Activated naive CD4-positive, alpha-beta T cell treated with Interleukin-2 at 50 U/mL for 16 hours (primary cell): ENCODE data around the gene POC1A.

Experiments used
- DNase-seq: peaks from one replicate; pipeline ENCODE4 v3.0.0-alpha.2; 2020

POC1A gene

DNA sequence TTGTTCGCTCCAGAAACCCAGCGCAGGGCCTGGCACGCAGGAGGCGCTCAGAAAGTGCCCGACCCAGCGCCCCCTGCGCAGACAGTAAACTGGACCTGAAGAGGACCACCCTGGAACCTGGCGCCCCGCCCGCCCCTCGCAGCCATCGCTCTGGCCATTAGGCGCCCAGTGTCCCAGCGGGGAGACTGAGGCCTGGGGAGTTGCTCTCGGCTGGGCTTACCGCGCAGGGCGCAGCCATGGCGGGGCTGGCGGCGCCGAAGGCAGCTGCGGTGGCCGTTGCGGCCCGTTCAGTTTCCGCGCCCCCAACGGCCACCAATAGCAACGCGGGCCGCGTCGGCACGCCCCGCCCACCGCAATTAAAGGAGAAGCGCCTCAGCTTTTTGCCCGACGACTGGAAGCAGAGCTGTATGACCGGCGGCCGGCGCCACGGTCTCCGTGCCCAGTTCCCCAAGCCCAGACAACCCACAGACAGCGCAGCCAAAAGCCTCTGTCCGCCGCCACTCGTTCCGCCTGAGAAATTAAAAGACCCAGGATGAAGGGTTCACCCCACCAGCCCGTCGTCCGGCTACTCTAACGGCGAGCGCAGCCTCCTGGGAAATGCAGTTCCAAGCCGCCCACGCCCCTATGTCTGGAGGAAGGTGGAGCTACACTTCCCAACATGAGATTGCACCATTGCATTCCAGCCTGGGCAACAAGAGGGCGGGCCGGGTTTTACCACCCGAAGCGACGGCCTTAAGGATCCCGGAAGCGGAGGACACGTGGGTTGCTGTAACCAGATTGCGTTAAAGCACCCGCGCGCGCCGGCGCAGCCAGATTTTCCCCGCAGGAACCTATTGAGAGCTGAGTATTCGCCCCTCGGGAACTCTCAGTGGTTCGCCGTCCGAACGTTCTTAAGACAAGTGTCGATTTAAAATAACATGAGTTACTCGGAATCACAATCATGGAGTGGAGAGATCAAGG lies at the start of gene POC1A:
Gene POC1A (minus strand): TSS at position 289 of the 960 bp plus-strand sequence. CDS start 51 bp downstream, at position 238.
- peak; percentile 89 for DNase-seq

DNA sequence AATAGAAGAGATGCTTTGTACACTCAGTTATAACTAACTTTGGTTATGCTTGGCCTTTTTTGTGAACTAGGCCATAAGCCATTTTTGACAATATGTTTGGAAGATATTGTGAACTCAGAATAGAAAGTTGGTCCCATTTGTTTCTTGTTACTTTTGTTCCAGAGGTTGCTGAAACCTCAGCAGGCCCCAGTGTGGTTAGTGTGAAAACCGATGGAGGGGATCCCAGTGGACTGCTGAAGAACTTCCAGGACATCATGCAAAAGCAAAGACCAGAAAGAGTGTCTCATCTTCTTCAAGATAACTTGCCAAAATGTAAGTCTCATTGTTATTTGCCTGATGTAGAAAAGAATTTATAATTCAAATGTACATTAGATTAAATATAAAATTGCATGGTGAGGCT lies 49.5 kb upstream of the POC1A start:
- no peak for DNase-seq

DNA sequence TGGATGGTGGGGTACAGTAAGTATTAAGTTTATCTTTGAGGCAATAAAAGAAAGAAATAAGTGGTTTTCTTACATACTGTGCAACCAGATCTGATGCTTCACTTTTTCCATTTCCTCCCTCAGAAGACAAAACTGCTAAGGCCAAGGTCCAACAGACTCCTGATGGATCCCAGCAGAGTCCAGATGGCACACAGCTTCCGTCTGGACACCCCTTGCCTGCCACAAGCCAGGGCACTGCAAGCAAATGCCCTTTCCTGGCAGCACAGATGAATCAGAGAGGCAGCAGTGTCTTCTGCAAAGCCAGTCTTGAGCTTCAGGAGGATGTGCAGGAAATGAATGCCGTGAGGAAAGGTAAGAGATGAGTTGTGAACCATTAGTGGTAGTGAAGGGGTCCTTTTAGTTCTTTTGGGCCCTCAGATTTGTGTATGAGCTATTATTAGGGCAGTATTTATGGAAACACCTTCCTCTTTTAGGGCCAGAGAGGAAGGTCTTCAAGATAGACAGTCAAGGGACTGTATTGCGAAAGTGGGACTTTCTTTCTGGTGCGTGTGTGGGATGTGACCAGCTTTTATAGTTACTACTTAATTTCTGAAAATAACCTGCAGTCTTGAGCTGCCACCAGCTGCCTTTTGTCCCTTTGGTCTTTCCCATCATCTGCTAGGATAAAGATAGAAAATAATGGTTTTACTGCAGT lies 48.3 kb upstream of the POC1A start:
- no peak for DNase-seq

DNA sequence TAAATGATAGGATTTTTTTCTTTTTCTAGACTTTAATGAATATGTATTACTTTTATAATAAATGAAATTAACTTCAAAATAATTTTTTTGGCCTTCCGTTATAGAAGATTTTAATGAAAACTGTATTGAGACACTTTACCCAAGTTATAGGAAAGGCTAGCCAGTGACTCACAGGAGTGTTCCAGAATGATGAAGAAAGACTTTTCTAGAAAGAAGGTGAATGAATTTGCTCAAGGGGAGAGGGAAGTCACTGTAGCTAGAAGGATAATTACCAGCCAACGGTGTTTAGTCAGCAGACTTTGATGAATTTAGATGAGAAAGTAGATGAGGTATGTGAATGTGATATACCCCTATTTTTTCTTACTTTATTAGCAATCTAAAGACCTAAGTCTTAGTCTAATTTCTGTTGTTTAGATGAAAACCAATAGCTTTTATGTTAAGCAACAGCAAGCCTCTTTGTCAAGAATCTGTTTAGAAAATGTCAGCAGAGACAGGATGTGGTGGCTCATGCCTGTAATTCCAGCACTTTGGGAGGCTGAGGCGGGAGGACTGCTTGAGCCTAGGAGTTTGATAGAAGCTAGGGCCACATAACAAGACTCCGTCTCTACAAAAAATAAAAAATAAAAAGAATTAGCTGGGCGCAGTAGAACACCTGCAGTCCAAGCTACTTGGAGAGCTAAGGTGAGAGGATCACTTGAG lies 46.9 kb upstream of the POC1A start:
- DNase-seq: no peak

DNA sequence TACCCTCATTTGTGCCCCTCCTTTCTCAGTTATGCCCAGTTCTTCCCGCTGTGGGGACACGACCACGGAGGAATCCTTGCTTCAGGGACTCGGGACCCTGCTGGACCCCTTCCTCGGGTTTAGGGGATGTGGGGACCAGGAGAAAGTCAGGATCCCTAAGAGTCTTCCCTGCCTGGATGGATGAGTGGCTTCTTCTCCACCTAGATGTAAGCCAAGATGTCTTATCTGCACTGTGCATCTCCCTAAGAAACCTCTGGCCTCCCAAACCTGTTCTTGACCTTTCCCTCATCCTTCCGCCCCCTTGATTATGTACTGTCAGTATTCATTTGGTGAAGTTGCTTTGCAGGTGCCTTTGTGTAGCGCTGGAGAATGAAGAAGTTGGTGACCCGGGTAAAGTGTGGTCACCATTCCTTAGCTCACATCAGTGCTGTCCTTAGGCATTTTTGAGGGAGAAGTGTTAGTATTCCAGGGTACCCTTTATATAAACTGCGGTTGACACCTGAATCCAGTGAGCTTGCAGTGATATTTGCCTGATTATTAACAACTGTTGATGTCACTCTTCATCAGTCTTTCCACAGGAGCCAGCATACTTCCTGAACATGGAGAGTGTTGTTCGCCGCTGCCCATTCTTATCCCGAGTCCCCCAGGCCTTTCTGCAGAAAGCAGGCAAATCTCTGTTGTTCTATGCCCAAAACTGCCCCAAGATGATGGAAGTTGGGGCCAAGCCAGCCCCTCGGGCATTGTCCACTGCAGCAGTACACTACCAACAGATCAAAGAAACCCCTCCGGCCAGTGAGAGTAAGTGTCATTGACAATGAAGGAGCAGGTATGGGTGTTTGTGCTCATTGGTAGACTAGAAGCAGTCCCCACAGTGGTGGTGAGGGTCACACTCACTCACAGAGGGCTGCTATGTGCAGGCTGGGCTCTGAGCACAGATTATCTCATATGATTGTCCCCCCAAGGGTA lies 44.7 kb upstream of the POC1A start:
- DNase-seq: no peak

DNA sequence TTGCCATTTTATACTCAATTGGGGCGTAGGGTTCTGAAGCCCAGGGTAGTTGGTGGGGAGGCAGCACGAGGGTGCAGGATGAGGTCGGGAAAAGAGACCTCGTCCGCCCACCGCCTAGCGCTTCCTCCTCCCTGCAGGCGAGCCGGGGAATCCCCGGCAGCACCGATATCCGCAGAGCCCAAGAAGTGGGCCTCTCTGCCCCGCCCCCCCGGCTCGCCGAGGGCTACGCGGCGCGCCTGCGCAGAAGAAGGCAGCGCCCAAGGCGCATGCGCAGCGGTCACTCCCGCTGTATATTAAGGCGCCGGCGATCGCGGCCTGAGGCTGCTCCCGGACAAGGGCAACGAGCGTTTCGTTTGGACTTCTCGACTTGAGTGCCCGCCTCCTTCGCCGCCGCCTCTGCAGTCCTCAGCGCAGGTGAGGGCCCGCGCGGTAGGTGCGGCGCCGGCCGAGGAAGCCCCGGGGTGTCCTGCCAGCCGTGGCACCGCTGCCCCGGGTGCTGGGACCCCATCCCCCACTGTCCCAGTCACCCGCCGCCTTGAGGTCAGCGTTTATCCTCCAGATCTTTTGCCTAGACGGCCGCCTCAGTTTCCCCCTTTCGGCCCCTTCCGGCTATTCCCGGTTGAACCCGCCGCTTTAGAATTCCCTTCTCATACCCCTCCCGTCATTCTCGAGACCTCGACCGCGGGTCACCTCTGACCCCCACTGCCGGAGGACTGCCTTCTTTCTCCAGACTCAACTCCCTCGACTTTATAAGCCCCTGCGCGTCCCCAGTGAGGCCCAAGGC lies 43.8 kb upstream of the POC1A start, which contains the start of gene ALAS1:
Gene ALAS1 (plus strand): TSS at position 319 of the 784 bp plus-strand sequence. CDS start 1,082 bp downstream, outside the sequence.
- peak; percentile 94 for DNase-seq

DNA sequence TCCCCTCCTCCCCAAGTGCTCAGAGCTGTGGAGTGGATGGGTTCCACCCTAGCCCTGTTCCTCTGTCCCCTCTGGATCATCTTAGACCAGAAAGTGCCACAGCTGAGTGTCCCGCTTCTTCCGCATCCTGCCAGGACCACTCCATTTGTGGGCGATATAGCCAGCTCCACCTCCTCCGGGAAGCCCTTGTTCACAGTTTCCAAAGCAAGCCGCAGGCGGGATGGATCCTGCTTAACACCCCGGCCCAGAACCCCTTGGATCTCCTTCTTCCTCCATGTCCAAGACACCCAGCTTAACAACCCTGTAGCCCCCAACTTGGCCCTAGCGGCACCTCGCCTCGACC lies 43.2 kb upstream of the POC1A start:
- no peak for DNase-seq

DNA sequence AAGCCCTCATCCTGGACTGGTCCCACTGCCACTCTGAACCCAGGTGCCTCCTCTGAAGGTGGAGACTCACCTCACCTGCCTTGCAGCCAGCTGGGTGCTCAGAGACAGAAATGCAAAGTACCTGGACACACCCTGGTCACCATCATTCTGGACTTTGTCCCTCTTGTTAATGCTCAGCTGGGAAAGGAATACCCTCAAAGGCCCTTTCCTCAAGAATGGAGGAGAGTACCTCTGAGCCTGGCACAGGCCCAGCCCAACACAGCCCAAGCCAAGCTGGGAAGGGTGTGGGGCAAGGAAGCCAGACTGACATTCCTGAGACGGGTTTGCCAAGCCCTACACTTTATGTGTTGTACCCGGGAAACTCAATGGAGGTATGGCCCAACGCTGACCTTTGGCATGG lies 42.8 kb upstream of the POC1A start:
- no peak for DNase-seq

DNA sequence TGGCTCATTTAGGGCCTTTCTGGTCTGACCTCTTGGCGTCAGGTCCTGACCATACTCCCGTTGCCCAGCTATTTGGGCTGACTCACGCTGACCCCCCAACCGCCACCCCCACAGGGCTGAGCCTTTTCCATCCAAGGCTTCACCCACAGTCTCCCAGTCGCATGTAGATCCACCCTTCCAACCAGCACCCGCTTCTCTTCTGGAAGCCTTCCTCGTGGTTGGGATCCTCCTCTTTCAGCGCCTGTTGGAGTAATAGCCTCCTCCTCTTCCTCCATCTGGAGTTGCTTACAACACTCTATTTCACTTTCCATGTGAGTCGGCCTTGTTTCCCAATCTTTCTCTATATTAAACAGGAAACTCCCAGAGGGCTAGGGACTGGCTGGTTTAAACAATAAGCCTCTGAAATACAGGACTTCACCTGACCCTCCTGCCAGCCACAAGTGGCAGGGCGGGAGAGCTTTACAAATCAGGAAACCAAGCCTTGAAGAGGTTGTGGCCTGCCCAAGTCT lies 41.7 kb upstream of the POC1A start:
- no peak for DNase-seq

DNA sequence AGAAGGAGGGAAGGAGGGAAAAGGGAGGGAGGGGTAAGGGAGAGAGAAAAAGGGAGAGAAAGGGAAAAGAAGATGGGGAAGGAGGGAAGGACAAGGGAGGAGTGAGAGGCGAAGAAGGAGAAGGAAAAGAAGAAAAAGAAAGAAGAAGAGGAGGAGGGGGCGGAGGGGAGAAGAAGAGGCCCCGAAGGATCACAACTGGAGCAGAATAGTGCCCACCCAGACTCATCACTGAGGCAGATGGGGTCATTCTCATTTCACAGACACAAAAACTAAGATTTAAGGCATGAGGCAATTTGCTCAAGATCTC lies 41.0 kb upstream of the POC1A start:
- no peak for DNase-seq

DNA sequence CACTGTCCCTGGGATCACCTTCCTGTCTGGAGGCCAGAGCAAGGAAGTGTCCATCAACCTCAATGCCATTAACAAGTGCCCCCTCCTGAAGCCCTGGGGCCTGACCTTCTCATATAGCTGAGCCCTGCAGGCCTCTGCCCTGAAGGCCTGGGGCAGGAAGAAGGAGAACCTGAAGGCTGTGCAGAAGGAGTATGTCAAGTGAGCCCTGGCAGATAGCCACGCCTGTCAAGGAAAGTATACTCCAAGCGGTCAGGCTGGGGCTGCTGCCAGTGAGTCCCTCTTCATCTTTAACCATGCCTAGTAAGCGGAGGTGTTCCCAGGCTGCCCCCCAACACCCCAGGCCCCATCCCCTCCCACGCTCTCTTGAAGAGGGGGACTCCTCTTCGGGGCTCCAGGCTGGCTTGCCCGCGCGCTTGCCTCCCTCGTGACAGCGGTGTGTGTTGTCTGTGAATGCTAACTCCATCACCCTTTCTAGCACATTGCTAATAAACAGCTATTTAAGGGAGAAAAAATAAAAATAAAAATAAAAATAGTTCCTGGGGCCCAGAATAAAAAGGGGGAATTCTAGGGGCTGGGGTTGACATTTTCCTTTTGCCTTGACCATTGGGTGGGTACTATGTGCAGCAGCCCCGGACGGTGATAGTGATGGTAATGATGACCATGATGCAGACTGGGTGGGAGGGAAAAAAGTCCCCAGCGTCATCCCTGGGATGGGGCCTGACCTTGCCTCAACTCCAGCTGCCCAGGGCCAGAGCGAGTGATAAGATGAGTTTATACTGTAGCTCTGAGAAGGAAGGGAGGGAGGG lies 40.5 kb upstream of the POC1A start:
- DNase-seq: no peak

DNA sequence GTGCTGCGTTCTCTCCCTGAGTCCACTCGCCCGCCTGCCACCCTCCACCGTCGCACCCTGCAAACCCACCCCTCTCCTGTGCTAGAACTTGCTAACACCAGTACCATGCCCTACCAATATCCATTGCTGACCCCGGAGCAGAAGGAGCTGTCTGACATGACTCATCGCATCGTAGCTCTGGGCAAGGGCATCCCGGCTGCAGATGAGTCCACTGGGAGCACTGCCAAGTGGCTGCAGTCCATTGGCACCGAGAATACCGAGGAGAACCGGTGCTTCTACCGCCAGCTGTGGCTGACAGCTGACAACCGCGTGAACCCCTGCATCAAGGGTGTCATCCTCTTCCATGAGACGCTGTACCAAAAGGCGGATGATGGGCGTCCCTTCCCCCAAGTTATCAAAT lies 38.8 kb upstream of the POC1A start:
- DNase-seq: no peak

DNA sequence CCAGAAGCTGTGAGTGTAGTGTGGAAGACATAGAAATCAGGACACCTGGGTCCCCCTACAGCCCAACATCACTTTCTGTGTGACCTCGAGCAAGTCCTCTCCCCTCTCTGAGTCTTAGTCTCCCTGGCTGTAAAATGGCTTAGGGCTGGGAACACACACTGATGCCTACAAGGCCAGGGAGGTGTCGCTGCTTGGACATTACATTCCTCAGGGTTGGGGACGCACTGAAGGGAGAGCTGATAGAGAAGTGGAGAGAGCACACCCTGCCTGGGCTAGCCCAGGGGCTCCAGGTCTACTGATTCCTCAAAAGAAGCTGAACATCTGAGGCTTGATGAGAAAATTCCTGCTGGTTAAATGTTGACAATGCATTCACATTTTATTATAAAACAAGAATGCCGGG lies 37.4 kb upstream of the POC1A start:
- no peak for DNase-seq

DNA sequence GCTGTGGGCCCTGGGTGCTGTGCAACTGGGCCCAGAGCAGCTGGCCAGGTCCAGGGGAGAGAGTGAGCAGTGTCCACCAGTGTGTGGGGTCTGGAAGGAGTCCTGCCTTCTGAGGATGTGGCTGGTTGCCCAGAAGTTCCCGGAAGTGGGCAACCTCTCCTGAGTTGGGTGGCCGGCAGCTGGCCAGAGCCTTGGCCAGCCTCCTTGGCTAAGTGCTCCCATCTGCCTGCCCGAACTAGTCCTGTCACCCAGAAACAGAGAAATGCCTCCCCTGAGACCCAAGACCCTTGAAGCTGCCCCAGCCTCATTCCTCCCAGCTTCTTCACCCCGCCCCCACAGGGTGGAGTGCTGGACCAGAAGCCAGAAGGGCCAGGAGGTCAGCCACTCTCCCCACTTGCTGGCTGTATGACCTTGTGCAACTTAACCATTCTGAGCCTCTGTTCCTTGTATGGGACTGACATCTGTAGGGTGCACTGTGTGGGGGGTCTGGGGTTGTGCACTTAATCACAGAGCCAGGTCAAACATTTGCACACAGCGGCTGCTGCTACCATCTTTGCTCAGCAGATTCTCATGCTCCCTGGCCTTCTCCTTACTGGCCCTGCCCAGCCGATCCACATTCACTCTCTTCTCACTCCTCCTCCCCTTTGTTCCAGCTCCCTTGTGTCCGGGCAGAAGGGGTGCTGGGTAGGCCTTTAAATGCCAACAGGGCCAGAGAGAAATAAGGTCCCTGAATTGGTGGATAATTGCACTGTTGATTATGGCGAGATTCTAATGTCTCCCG lies 36.3 kb upstream of the POC1A start:
- DNase-seq: no peak

DNA sequence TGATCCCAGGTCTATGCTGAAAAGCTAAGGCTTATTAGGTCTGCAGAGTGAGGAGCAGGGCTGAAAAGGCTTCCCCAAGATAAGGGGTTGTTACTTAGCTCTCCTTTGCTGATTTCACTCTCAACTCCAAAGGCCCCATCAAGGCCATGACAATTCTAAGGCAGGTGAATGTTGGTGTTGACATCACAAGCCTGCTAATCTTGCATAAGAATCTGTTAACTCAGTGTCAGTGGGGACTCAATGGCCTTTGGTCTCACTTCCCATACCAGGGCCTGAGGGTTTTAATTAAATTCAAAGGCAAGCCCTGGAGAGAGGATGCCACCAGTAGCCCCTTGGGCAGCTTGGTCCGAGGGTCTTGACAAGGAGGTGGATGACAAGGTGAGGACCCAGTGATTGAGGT lies 34.3 kb upstream of the POC1A start:
- DNase-seq: no peak

DNA sequence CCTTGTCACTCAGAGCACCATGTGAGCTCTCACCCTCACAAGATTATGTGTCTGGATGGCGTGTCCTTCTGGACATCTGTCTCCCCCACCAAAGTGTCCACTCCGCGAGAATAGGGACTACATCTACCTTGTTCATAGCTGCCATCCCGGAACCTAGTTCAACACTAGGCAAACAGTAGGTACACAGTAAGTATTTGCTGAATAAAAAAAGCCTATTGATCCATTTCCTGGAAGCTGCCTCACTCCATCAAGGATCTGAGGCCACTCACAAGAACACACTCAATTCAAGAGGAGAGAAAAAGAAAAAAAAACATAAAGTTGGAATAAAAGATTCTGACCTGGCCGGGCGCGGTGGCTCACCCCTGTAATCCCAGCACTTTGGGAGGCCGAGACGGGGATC lies 32.5 kb upstream of the POC1A start:
- DNase-seq: no peak

DNA sequence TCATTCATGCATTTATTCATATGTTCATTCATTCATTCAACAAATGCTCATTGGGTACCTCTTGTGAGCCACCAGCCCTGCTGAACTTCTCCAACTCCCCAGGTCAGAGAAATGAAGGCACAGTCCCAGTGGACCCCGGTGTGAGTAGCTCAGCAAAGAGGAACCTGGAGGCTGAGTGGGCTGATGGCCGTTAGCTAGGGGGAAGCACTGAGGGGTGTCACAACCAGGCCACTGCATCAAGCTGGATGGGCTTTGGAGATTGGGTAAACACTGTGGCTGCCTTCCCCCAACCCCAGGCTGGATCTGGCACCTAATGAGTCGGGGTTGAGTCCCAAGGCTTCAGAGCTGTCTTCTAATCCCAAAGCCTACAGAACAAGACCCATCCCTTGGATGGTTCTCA lies 31.6 kb upstream of the POC1A start:
- DNase-seq: no peak

DNA sequence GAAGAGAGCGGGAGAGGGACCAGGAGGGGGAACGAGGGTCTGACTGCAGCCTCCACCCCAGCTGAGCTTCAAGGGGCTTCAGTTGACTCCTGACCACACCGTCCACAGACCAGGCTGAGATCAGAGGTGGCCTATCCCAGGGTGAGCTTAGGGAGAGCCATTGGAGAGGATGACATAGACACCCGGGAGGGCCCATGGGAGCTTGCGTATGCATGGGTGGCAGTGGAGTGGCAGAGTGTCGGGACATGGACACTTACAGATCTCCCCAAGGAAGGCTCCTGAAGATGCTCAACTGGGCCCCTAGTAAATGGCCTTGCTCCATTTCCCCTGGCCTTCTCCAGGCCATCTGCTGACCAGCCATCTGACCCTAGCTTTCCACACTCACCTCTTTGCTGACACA lies 31.1 kb upstream of the POC1A start:
- DNase-seq: no peak

DNA sequence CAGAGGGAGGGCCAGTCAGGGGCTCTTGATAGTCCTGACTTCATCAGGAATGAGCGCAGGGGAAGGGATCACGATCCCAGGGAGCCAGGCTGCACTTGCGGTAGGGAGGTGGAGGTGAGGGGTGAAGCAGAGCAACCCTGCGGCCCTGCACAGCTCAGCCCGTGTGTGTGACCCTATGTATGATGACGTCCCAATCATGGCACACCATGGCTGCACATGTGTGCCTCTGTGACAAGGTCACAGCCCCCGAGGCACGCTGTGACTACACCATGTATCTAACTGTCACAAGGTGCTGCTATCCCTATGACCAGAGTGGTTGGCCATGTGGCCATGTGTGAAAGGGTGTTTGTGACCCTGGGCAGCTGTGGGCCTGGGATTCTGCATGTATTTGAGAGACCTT lies 30.5 kb upstream of the POC1A start:
- DNase-seq: no peak
